HG02759 (cell line): ENCODE measurements around the gene PACS1.

ENCODE experiments used
- ATAC-seq: cut with Tn5 transposase; IDR thresholded peaks from one replicate; pipeline ENCODE4 v1.9.1; 2021; ENCODE audit warnings: mild to moderate bottlenecking, moderate library complexity; ENCODE audit not compliant: unreplicated experiment

PACS1 gene

DNA sequence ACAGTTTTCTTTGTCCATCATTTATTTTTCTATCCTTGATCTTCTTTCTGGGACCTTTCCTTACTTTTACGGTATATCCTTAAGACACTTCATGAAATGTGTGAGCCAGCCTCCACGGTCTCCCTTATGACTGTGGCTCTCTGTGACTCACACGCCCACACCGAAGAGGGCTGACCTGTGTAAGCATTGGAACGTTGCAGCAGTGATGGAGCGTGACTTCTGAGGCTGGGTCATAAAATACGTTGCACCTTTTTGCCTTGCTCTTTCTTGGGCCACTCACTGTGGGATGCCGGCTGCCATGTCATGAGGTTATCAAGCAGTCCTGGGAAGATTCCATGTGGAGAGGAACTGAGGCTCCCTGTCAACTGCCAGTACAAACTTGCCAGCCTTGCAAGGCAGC is 102.1 kb downstream of the PACS1 start:
- no peak for ATAC-seq

DNA sequence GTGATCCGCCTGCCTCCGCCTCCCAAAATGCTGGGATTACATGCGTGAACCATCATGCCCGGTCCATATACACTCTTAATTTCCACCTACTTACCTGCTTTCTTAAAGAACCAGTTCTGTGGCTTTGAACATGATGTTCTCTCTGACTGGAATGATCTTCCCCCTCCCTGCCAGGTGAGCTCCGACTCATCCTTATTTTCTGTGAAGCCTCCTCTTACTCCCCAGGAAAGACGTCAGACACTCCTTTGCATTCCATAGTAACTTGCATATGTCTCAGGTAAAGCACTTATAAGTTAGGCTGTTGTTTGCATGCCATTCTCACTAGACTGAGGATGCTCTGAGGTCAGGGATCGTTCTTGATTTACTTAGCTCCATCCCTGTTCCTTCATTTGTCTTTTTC is 106.6 kb downstream of the PACS1 start:
- ATAC-seq = no peak

DNA sequence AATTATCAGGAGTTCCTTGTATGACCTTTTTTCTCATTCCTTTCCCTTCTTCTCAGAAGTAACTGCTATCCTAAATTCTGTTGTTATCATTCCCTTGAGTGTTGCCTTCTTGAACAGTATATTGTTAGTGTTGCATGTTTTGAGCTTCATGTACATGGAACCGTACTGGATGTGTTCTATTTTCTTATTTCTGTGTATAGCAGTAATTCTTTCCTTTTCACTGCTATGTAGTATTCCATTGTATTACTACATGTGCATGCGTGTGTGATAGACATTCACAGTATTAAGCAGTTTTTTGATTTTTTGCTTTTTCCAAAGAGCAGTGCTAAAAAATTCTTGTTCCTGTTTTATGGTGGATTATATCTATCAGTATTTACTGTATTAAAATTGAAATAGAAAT is 108.1 kb downstream of the PACS1 start:
- no peak for ATAC-seq

DNA sequence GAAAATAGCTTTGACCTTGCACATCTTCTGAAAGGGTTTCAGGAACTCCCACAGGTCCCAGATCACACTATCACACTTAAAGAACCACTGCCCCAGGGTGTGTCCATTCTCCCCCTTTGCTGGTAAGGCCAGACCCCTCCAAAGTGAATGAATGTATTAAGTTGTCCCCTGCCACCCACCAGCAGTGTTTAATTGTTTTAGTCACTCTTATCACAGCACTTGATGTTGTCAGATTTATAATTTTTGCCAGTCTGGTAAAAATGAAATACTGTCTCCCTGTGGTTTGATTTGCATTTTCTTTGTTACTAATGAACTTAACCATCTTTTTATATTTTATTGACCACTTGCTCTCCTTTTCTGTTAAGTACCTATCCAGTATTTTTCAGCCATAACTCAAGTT is 108.8 kb downstream of the PACS1 start:
- no peak for ATAC-seq

DNA sequence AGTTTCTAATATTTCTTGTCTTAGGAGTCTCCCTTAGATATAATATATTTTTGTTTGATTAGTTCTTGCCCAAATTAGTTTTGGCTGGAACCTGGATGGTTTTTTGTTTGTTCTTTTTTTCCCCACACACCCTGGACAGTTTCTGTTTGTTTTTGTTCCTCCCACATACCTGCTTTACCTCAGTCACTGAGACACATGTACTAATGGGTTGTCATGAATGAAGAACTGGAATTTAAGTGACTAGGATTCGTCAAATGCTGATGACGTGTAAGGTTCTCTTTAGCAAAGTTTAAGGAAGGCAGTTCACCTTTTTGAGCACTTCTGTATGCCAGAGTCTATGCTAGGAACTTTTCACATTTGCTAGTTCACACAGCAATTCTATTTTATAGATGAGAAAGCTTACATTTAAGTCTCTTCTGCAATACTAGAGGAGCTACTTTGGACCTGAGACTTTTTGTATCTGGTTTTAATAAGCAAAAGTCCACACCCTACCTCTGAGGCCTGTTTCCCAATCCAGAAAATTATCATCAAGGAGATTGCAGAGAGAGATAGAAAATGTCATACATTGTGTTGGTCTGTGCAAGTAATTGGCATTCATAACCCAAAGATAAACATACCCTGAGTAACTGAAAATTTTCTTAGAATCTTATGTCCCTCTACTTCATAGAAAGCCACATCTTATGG is 111.7 kb downstream of the PACS1 start:
- ATAC-seq = no peak

DNA sequence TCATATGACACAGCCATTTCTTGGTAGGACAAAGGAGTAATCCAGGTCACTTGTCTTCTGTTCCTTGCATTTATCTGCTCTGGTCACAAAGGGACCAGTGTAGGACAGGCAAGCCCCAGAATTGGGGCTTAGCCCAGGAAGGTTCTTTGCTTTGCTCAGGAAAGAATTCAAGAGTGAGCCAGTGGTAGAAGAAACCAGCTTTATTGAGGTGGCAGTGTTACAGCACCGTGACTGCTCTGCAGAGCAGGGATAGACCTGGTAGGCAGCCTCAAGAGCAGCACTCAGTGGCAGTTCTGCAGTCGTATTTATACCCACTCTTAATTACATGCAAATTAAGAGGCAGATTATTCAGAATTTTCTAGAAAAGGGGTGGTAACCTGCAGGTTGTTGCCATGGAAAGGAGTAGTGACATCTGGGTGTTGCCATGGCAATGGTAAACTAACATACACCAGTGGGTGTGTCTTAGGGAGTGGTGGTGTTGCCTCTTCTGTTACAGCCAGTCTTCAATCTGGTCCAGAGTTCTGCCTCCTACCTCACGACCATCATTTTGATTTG is 113.5 kb downstream of the PACS1 start:
- no peak for ATAC-seq

DNA sequence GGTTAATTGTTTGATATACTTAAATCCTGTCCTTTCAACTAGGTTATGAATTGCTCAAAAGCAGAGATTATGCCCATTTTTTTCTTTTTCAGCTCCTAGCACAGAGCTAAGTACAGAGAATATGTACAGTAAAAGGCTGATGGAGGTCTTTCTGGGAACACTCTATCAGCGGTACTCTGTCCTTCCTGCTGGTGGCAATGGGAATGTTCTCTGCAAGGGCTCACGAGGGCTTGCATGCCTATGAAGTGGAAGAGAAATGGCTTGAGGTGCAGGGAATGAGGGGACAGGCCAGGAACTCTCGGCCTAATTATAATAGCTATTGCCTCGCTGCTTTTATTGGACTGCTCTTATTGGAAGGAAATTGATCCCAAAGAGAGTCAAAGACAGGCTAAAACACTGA is 114.7 kb downstream of the PACS1 start:
- no peak for ATAC-seq

DNA sequence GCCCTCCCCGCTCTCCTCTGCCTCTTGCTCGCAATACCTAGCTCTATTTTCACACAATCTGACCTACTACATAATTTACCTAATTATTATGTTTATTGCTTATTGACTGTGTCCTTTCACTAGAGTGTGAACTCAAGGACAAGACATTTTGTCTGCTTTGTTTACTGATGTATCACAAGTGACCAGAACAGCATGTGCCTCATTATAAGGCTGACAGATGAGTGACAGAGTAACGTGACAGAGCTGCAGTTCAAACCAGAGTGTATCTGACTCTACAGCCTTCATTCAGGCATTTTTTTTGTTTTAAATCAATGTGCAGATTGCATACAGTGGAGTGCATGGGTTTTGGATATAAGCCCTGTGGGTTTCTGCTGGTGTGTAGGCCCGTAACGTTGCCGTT is 116.4 kb downstream of the PACS1 start:
- no peak for ATAC-seq

DNA sequence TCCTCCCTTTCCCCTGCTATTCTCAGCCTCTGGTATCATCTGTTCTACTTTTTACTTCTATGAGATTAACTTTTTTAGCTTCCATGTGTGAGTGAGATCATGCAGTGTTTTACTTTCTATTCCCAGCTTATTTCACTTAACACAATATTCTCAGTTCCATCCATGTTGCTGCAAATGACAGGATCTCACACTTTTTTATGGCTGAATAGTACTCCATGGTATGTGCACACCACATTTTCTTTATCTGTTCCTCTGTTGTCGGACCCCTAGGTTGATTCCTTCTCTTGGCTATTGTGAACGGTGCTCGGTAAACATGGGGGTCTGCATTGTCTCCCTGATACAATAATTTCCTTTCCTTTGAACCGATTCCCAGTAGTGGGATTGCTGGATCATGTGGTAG is 117.4 kb downstream of the PACS1 start:
- no peak for ATAC-seq

DNA sequence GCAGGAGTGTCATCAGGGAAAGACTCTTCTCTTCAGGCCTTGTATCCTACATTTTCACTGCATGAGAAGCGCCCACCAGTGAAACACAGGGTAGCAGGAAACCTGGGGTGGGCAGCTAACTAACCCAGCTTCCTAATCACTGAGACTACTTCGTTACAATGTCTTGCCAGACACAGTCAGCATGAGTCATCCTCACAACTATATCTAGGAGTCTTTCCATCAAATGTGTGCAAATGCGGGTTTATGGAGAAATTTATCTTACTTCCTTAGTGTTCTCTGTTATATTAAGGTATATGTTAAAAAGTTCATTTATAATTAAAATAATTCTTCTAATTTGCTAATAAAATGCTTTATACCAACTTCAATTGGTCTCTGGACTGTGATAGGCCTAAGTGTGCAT is 118.5 kb downstream of the PACS1 start:
- ATAC-seq = no peak

DNA sequence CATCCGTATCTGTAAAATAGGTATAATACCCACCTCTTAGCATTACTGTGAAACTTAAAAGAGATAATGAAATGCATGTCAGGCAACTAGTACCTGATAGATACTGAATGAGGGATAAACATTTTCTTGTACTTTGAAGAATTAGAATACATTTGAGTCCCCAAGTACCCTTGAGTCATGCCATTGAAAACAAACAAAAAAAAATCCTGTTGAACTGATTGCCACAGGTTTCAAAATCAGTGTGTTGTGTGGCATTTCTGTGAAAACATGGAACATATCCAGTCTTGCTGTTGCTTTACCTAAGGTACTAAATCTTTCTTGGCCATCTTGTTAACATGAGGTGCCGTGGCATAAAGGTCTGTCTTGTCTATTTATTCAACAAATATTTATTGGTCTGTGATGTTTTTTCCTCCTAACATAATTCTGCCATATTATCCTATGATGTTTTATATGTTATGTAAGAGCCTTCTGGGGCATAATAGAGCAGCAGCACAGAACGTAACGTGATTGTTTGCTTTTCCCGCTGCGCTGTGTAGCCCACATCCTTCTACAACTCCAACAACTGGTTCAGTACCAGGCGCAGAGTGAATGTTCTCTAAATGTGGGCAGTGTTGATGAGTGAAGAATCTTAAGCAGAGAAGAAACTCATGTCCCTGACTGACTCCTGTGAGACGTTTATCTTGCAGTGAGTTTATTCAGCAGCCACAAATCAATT is 119.1 kb downstream of the PACS1 start:
- no peak for ATAC-seq

DNA sequence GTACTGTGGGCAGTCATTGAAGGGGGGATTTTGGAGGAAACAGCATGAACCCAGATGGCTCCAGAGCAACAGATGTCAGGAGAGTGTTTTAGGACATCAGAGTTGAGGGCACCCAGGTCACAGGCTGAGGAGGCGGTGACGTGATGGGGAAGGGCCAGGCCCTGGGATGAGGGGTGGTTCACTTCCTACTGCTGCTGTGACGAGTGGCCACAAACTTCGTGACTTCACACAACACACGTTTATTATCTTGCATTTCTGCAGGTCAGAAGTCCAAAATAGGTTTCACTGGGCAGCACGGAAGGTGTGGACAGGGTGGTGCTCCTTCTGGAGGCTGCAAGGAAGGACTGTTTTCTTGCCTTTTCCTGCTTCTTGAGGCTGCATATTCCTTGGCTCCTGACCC is 120.7 kb downstream of the PACS1 start:
- ATAC-seq = no peak

DNA sequence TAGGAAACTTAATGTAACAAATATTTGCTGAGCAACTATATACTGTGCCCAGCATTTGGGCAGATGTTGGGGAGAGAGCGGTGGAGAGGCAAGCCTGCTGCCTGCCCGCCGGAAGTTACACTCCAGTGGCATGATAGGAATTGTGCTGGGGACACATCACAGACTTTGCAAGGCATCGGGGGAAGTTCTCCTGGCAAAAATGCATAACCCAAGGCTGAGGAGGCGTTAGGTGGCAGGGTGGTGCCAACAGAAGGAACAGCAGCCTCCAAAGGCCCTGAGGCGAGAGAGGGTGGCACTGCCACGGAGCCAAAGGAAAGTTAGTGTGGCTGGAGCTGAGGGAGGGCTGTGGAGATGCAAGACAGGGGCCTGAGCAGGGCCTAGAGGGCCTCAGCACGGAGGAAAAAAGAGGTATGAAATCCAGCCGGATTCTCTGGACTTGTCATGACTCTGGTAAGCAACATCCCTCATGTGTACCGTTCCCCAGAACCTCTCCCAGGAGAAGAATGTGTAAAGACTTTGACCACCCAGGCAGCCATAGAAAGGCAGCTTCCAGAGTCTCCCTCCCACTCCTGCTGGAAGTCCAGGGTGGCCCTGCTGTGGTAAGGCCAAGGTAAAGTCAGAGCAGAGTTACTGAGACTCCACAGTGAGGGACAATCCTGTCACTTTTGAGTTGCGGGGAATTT is 122.2 kb downstream of the PACS1 start:
- no peak for ATAC-seq

DNA sequence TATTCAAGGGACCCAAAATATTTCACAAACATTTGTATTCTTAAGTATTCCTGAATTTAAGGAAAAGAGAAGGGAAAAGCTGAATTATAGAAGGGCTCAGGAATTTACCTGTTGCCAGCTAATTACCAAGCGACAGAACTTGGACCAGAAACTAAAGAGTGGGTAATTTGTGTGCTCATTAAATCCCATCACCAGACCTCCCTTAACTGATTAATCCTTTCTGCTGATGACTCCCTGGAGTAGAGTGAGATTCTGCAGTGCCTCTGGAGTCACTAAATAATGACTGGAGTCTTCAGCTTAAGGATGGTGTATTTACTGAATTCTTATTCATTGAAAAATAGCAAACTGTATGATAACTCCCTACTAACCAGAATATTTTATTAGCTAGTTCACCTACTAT is 124.3 kb downstream of the PACS1 start:
- no peak for ATAC-seq

DNA sequence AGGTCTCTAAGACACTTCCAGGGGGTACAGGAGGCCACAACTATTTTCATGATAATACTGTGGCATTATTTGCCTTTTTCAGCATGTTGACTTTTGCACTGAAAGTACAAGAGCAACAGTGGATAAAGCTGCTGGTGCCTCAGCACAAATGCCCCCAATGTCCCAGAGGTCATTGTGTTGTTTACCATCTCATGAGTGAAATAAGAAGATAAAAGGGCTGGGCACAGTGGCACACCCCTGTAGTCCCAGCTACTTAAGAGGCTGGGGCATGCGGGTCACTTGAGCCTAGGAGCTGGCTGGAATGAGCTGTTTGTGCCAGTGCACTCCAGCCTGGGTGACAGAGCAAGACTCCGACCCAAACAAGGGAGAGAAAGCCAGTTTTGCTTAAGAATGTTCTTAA is 125.8 kb downstream of the PACS1 start:
- no peak for ATAC-seq

DNA sequence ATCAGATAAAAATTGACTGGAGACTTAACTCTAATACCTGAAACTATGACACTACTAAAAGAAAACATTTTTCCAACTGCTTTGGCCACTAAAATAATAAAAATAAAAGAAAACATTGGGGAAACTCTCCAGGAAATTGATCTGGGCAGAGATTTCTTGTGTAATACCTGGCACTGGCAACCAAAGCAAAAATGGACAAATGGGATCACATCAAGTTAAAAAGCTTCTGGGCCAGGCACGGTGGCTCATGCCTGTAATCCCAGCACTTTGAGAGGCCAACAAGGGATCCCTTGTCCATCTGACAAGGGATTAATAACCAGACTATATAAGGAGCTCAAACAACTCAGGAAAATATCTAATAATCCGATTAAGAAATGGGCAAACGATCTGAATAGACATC is 133.8 kb downstream of the PACS1 start:
- no peak for ATAC-seq

DNA sequence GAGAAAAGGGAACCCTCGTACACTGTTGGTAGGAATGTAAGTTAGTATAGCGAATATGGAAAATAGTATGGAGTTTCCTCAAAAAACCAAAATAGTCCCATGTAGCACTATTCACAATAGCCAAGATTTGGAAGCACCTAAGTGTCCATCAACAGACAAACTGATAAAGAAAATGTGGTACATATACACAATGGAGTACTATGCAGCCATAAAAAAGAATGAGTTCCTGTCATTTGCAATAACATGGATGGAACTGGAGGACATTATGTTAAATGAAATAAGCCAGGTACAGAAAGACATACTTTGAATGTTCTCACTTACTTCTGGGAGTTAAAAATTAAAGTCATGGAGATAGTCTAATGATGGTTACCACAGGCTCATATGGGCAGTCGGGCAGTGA is 134.3 kb downstream of the PACS1 start:
- no peak for ATAC-seq

DNA sequence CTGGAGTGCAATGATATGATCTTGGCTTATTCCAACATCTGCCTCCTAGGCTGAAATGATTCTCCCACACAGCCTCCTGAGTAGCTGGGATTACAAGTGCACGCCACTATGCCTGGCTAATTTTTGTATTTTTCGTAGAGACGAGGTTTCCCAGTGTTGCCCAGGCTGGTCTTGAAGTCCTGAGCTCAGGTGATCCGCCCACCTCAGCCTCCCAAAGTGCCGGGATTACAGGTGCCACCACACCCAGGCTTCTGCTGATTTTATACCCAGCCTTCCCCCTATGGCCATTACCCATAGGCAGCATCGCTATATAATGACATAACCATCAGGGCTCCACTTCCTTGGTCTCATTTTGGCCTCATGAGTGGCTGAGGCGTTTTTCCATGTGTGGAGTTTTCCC is 137.7 kb downstream of the PACS1 start:
- no peak for ATAC-seq

DNA sequence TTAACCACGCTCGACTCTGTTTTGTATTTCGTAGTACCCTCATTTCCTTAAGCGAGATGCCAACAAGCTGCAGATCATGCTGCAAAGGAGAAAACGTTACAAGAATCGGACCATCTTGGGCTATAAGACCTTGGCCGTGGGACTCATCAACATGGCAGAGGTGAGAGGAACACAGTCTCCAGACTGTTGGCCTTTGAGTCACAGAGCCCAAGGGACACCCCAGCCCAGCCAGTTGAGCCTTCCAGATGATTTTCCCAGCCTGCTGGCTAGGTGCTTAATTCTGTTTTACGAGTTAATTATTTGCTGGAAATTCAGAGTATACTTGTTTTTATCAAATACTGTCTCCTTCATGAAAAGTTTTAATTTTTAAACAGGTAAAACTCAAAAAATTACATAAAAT is 141.0 kb downstream of the PACS1 start:
- no peak for ATAC-seq

DNA sequence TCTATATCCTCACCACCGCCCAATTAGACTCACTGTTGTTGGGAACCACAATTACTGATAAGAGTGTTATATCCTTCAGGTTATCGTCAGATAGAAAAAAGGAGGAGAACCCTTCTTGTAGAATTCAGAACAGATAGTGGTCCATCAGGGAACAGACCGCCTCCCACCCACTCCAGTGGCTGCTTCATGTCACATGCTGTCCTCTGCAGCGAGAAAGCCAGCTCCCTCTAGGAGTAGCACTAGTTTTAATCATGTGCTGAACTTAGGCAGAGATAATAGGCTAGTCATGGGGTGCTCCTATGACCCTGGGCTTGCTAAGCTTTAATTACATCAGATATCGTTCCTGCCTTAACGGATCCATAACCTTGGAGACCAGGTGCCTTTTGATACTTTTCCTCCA is 146.8 kb downstream of the PACS1 start:
- ATAC-seq = no peak

DNA sequence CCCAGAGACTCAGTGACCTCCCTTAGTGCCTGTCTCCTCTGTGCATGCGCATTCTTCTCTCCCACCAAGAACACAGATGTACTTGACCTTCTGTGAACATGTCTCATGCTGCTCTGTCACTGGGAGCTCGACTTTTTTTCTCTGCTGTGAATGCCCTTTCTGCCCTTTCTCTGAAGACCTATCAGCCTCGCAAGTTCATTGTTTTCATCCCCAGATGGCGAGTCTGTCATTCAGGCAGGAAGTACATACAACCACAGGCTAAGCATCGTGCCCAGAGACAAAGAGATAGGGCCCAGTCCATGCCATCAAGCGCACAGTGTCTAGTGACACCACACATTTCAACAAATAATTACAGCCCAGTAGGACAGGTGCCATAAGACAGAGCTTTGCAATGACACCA is 148.0 kb downstream of the PACS1 start:
- ATAC-seq = no peak
